H1 (cell line): Measurements from ENCODE around the gene C14orf119. TPM values are rescaled to one million over a fixed set of nuclear protein-coding genes. Genes with fewer than 3 reads are reported as not detected.

Experiments
- CTCF ChIA-PET: fragments of 300-600 bp; sonication (Branson Sonifier 250); formaldehyde crosslinking; loops from one replicate; lab custom pipeline; 2021; ENCODE audit not compliant: partially characterized antibody; lab: Charles Lee
- POLR2A ChIA-PET: fragments of 300-600 bp; sonication (Branson Sonifier 250); formaldehyde crosslinking; loops from one replicate; lab custom pipeline; 2021; ENCODE audit warnings: inconsistent platforms; ENCODE audit not compliant: partially characterized antibody; lab: Charles Lee
- DNase-seq, 2 experiments: peaks; one replicate each; pipeline versions ENCODE4 v3.0.0 to v3.0.0-alpha.2; 2010 to 2022; ENCODE audit warnings: low spot score in 2 of 2, low read depth in 1 of 2, mixed read lengths in 1 of 2
- FAIRE-seq: peaks from 2 replicates; lab custom pipeline; 2011; peaks lifted over from hg19 to GRCh38; lab: Jason Lieb, UNC
- H2AFZ ChIP-seq: 2 replicates; pipeline ENCODE4 v1.8.1; 2012; ENCODE audit warnings: low read length, inconsistent platforms
- H2AK5ac ChIP-seq: 2 replicates; pipeline ENCODE4 v1.6.1; 2013; ENCODE audit warnings: low read depth, low read length
- H2BK120ac ChIP-seq: replicated peaks from 2 replicates; pipeline ENCODE3; 2013; ENCODE audit warnings: low read depth, low read length, inconsistent platforms
- H2BK12ac ChIP-seq: 2 replicates; pipeline ENCODE4 v1.6.1; 2013; ENCODE audit warnings: low read depth, low read length
- H2BK15ac ChIP-seq: 2 replicates; pipeline ENCODE4 v1.6.1; 2013; ENCODE audit warnings: low read length
- H2BK20ac ChIP-seq: 2 replicates; pipeline ENCODE4 v1.6.1; 2013; ENCODE audit warnings: low read length
- H2BK5ac ChIP-seq: 2 replicates; pipeline ENCODE4 v1.6.1; 2013; ENCODE audit warnings: low read depth, low read length
- H3K14ac ChIP-seq: 2 replicates; pipeline ENCODE4 v1.6.1; 2013; ENCODE audit warnings: inconsistent platforms; ENCODE audit not compliant: insufficient read length
- H3K18ac ChIP-seq: 2 replicates; pipeline ENCODE4 v1.6.1; 2013; ENCODE audit warnings: low read length; ENCODE audit errors: extremely low read depth
- H3K23ac ChIP-seq: 2 replicates; pipeline ENCODE4 v1.6.1; 2013; ENCODE audit warnings: inconsistent platforms; ENCODE audit not compliant: insufficient read length
- H3K23me2 ChIP-seq: 2 replicates; pipeline ENCODE4 v1.6.1; 2013; ENCODE audit warnings: low read depth, low read length
- H3K27ac ChIP-seq: 2 replicates; pipeline ENCODE4 v1.6.1; 2011; ENCODE audit warnings: low read depth, low read length, inconsistent platforms
- H3K27me3 ChIP-seq, 4 experiments: replicated peaks in 1 of 4; 1 replicate in 1 of 4; 2 replicates in 3 of 4; pipeline versions ENCODE4 v1.6.1 to v1.8.1; 2011 to 2013; ENCODE audit warnings: low read length in 3 of 4, mild to moderate bottlenecking in 3 of 4, inconsistent platforms in 2 of 4, mixed read lengths in 2 of 4, moderate library complexity in 1 of 4; ENCODE audit not compliant: control insufficient read depth in 3 of 4, insufficient read depth in 3 of 4; ENCODE audit errors: extremely low read depth in 1 of 4
- H3K36me3 ChIP-seq, 4 experiments: 2 replicates each; pipeline versions ENCODE4 v1.6.1 to v1.8.1; 2011 to 2013; ENCODE audit warnings: mild to moderate bottlenecking in 4 of 4, low read length in 3 of 4, moderate library complexity in 2 of 4, control low read depth in 1 of 4, inconsistent platforms in 1 of 4; ENCODE audit not compliant: insufficient read depth in 4 of 4, control insufficient read depth in 2 of 4
- H3K4ac ChIP-seq: replicated peaks from 2 replicates; pipeline ENCODE3; 2013; ENCODE audit warnings: low read length, low read depth, mixed read lengths, inconsistent platforms; ENCODE audit not compliant: insufficient read length
- H3K4me1 ChIP-seq, 4 experiments: replicated peaks in 1 of 4; 1 replicate in 1 of 4; 2 replicates in 3 of 4; pipeline versions ENCODE4 v1.6.1 to v1.8.1; 2011 to 2013; ENCODE audit warnings: low read length in 3 of 4, inconsistent platforms in 2 of 4, mixed read lengths in 1 of 4; ENCODE audit not compliant: insufficient read depth in 4 of 4, control insufficient read depth in 3 of 4
- H3K4me2 ChIP-seq, 2 experiments: 2 replicates each; pipeline versions ENCODE4 v1.6.1 to v1.8.1; 2011 to 2013; ENCODE audit warnings: low read depth in 2 of 2, low read length in 2 of 2, control low read depth in 1 of 2, inconsistent platforms in 1 of 2, mild to moderate bottlenecking in 1 of 2; ENCODE audit not compliant: insufficient read depth in 1 of 2
- H3K4me3 ChIP-seq, 4 experiments: fragments of 200-600, 300-600 bp in 1 of 4; sonication (generic), shearing (Covaris generic), sonication (Bioruptor Twin) in 1 of 4; 2 replicates each; pipeline versions ENCODE4 v1.5.1 to v1.8.1; 2011 to 2016; ENCODE audit warnings: low read length in 4 of 4, low read depth in 3 of 4, control low read depth in 2 of 4, inconsistent platforms in 2 of 4, mild to moderate bottlenecking in 2 of 4, mixed read lengths in 1 of 4, moderate library complexity in 1 of 4; ENCODE audit not compliant: insufficient read depth in 2 of 4; ENCODE audit errors: extremely low read depth in 1 of 4
- H3K56ac ChIP-seq: replicated peaks from 2 replicates; pipeline ENCODE3; 2013; ENCODE audit warnings: low read depth, mild to moderate bottlenecking, mixed read lengths, low read length, inconsistent platforms; ENCODE audit not compliant: insufficient read length
- H3K79me1 ChIP-seq: 2 replicates; pipeline ENCODE4 v1.6.1; 2013; ENCODE audit warnings: low read depth, low read length, control low read depth
- H3K79me2 ChIP-seq, 2 experiments: 2 replicates each; pipeline versions ENCODE4 v1.6.1 to v1.8.1; 2012 to 2013; ENCODE audit warnings: low read length in 2 of 2, mild to moderate bottlenecking in 2 of 2, inconsistent platforms in 1 of 2; ENCODE audit not compliant: insufficient read depth in 2 of 2, control insufficient read depth in 1 of 2
- H3K9ac ChIP-seq, 4 experiments: replicated peaks in 1 of 4; 1 replicate in 1 of 4; 2 replicates in 3 of 4; pipeline versions ENCODE4 v1.6.1 to v1.8.1; 2011 to 2013; ENCODE audit warnings: low read depth in 3 of 4, low read length in 3 of 4, control low read depth in 2 of 4, mild to moderate bottlenecking in 2 of 4, moderate library complexity in 2 of 4, inconsistent platforms in 1 of 4; ENCODE audit errors: extremely low read depth in 1 of 4
- H3K9me3 ChIP-seq, 2 experiments: 2 replicates each; pipeline versions ENCODE4 v1.6.1 to v1.8.1; 2012 to 2013; ENCODE audit warnings: mild to moderate bottlenecking in 2 of 2, moderate library complexity in 2 of 2, control low read depth in 1 of 2, inconsistent platforms in 1 of 2, low read depth in 1 of 2, low read length in 1 of 2, mixed read lengths in 1 of 2; ENCODE audit not compliant: insufficient read depth in 2 of 2
- H4K20me1 ChIP-seq, 2 experiments: replicated peaks in 1 of 2; 2 replicates each; pipeline versions ENCODE3 to v1.8.1; 2011 to 2013; ENCODE audit warnings: inconsistent platforms in 2 of 2, low read length in 2 of 2, mild to moderate bottlenecking in 1 of 2; ENCODE audit not compliant: insufficient read depth in 2 of 2, control insufficient read depth in 1 of 2
- H4K5ac ChIP-seq: 2 replicates; pipeline ENCODE4 v1.6.1; 2013; ENCODE audit warnings: low read length, low read depth, mixed read lengths, inconsistent platforms; ENCODE audit not compliant: insufficient read length
- H4K8ac ChIP-seq: 2 replicates; pipeline ENCODE4 v1.8.0; 2013; ENCODE audit warnings: mild to moderate bottlenecking, moderate library complexity, low read length, inconsistent platforms; ENCODE audit not compliant: insufficient read depth; ENCODE audit errors: extremely low read depth
- H4K91ac ChIP-seq: replicated peaks from 2 replicates; pipeline ENCODE3; 2013; ENCODE audit warnings: low read length, mixed read lengths, inconsistent platforms; ENCODE audit not compliant: insufficient read length
- ATF3 ChIP-seq: IDR thresholded peaks from 2 replicates; pipeline ENCODE4 v1.6.1; 2011; ENCODE audit warnings: low read depth, mild to moderate bottlenecking, low read length; ENCODE audit not compliant: insufficient read depth
- CBX8 ChIP-seq: fragments of 300-800, 300-1000 bp; sonication (generic); IDR thresholded peaks from 2 replicates; pipeline ENCODE4 v1.7.1; 2016; ENCODE audit warnings: low read depth, low read length, borderline replicate concordance
- GABPA ChIP-seq: IDR thresholded peaks from 2 replicates; pipeline ENCODE4 v1.6.1; 2011; ENCODE audit warnings: mild to moderate bottlenecking, low read length, moderate library complexity, borderline replicate concordance; ENCODE audit not compliant: insufficient read depth
- GTF2F1 ChIP-seq: IDR thresholded peaks from 2 replicates; pipeline ENCODE4 v1.6.1; 2012; ENCODE audit warnings: low read depth, low read length, improper control_type of control experiment, borderline replicate concordance
- KDM5A ChIP-seq: fragments of 200-600 bp; IDR thresholded peaks from 2 replicates; pipeline ENCODE4 v1.7.1; 2012; ENCODE audit warnings: mild to moderate bottlenecking, low read length, inconsistent platforms, mixed read lengths
- POU5F1 ChIP-seq: IDR thresholded peaks from 2 replicates; pipeline ENCODE4 v1.6.1; 2011; ENCODE audit warnings: low read depth, mild to moderate bottlenecking, low read length, moderate library complexity
- RFX5 ChIP-seq: IDR thresholded peaks from 2 replicates; pipeline ENCODE4 v1.6.1; 2011; ENCODE audit warnings: low read depth, low read length, improper control_type of control experiment, borderline replicate concordance
- RNF2 ChIP-seq: fragments of 200-900, 300-1000 bp; sonication (generic); IDR thresholded peaks from 2 replicates; pipeline ENCODE4 v1.7.1; 2016; ENCODE audit warnings: borderline replicate concordance, low read depth, mild to moderate bottlenecking, antibody characterized with exemption, low read length; ENCODE audit not compliant: poor library complexity, severe bottlenecking; ENCODE audit errors: missing control alignments
- SIRT6 ChIP-seq: IDR thresholded peaks from one replicate; pipeline ENCODE4 v1.7.1; 2012; ENCODE audit warnings: low read length, inconsistent platforms
- SIX5 ChIP-seq: IDR thresholded peaks from 2 replicates; pipeline ENCODE4 v1.6.1; 2011; ENCODE audit warnings: mild to moderate bottlenecking, low read depth, low read length
- SP2 ChIP-seq: IDR thresholded peaks from 2 replicates; pipeline ENCODE4 v1.6.1; 2012; ENCODE audit warnings: mild to moderate bottlenecking, low read length, inconsistent platforms
- TAF1 ChIP-seq: IDR thresholded peaks from 2 replicates; pipeline ENCODE4 v1.6.1; 2011; ENCODE audit warnings: mild to moderate bottlenecking, low read depth, low read length
- TAF7 ChIP-seq: optimal IDR thresholded peaks from 2 replicates; pipeline ENCODE3; 2011; ENCODE audit warnings: low read depth, mild to moderate bottlenecking, inconsistent platforms, low read length, moderate library complexity, borderline replicate concordance
- TCF12 ChIP-seq: IDR thresholded peaks from 2 replicates; pipeline ENCODE4 v1.6.1; 2011; ENCODE audit warnings: low read depth, mild to moderate bottlenecking, low read length
- WGBS, 2 experiments: shearing (Covaris generic) in 1 of 2; methylation state at CpG; one replicate each; pipeline versions ENCODE4 v1.1.6 to v1.1.7; 2013 to 2015; ENCODE audit warnings: low lambda C conversion rate in 2 of 2, mixed read lengths in 2 of 2, inconsistent platforms in 1 of 2, low coverage in 1 of 2, missing lambda C conversion rate in 1 of 2; ENCODE audit not compliant: insufficient replicate concordance in 2 of 2, insufficient coverage in 1 of 2, insufficient read length in 1 of 2; ENCODE audit errors: extremely low coverage in 1 of 2, missing lambda C conversion rate in 1 of 2; 5-methylcytosine and 5-hydroxymethylcytosine counted together
- polyA plus RNA-seq, 7 experiments: library from polyadenylated mRNA; depleted of rRNA in 3 of 7; stranded (reverse) in 5 of 7; unstranded in 2 of 7; fragments of >200 nt in 5 of 7; fragments of 200-250 nt in 2 of 7; gene quantifications; 1 replicate in 5 of 7; 2 replicates in 1 of 7; 4 replicates in 1 of 7; pipeline versions ENCODE4 v1.2.1 to v1.2.3, GENCODE V29; 2011 to 2013; ENCODE audit warnings: missing spikeins in 2 of 7, mixed read lengths in 2 of 7
- total RNA-seq: library from RNA; stranded (reverse); fragmentation: NEBNext Ultra II Directional; extraction: Animal tissue kit (Norgen Biotek cat#: 25700); gene quantifications from 2 replicates; pipeline ENCODE4 v1.2.1, GENCODE V29; 2021

C14orf119 gene
- total and polyA plus RNA-seq, 2 of the 8 experiments (the other 6 are each of a cell fraction or from before 2014, with no cell fraction given), result 78.1 to 94.0 TPM

GRCh38 chr14:23079716-23080115, 15.6 kb upstream of the C14orf119 start:
- Histone ChIP-seq H3K4me3 (no peak overlapping the region), H3K79me2 (peaks cover 4 to 10% of the 10 kb centered on the region in 2 experiments; a peak in 1 of 4 replicates), H2BK5ac (no peak overlapping the region), H2BK20ac (no peak overlapping the region), H3K14ac (no peak overlapping the region), H3K4me2 (no peak overlapping the region), H2BK15ac (no peak overlapping the region), H3K79me1 (no peaks in the 10 kb centered on the region), H3K9me3 (no peaks in the 10 kb centered on the region; a peak in 1 of 4 replicates), H3K23ac (no peak overlapping the region), H3K9ac (no peak overlapping the region), H4K20me1 (peaks cover 1 to 12% of the 10 kb centered on the region in 2 experiments), H3K27ac (no peak overlapping the region), H3K18ac (no peak overlapping the region), H3K27me3 (no peaks in the 10 kb centered on the region), H2AK5ac (no peak overlapping the region), H4K91ac (no peak overlapping the region), H2AFZ (no peak overlapping the region), H3K23me2 (no peaks in the 10 kb centered on the region; the same call in 1 of the 2 replicates), H3K56ac (no peak overlapping the region), H2BK12ac (no peak overlapping the region), H3K36me3 (peaks cover 34 to 90% (median 67%) of the 10 kb centered on the region in 4 experiments), H3K4ac (no peak overlapping the region), H3K4me1 (no peaks in the 10 kb centered on the region), H2BK120ac (no peak overlapping the region), H4K5ac (no peak overlapping the region), H4K8ac (no peak overlapping the region)
- DNase-seq (no peak), FAIRE-seq (no peak)
- ChIA-PET POLR2A (interaction anchor here (0.8 to 4.6 kb wide), 2 partner anchors 10 to 15 kb away, joined by 4 to 24 read pairs; partner anchors contain the start of genes ACIN1 and C14orf119), CTCF (interaction anchor here (0.8 to 4.7 kb wide), 6 partner anchors 9 to 106 kb away, joined by 4 to 35 read pairs (median 4); no protein-coding TSS in a partner anchor)
- 90% methylated on average over 2 of the region's 2 CpGs; no CpG with 5 or more reads in 1 of the 2 experiments for WGBS, 2 experiments
- TF ChIP-seq SIRT6 (no peak), TAF1 (no peak), KDM5A (no peak), SIX5 (no peak), GTF2F1 (no peak), CBX8 (no peak), POU5F1 (no peak), SP2 (no peak), RFX5 (no peak), RNF2 (no peak), TCF12 (no peak), TAF7 (no peak), GABPA (no peak), ATF3 (no peak)
